A673 (cell line): ENCODE results near the gene UGT1A9. TPM values are rescaled to one million over a fixed set of nuclear protein-coding genes. Genes with fewer than 3 reads are reported as not detected.

Experiments used
- BruUV-seq: library from RNA; stranded (reverse); fragments of 400-500 nt; replicated peaks from 2 replicates; lab custom pipeline; 2021; lab: Mats Ljungman, UMichigan
- CTCF ChIA-PET: fragments of 300-600 bp; sonication (Branson Sonifier 250); formaldehyde crosslinking; loops from one replicate; lab custom pipeline; 2022; ENCODE audit warnings: antibody characterized with exemption; lab: Charles Lee
- POLR2A ChIA-PET: fragments of 300-600 bp; sonication (Branson Sonifier 250); formaldehyde crosslinking; loops from one replicate; lab custom pipeline; 2022; ENCODE audit warnings: antibody characterized with exemption; ENCODE audit not compliant: low non-redundant PET; lab: Charles Lee
- DNase-seq: peaks from one replicate; pipeline ENCODE4 v3.0.0-alpha.2; 2015; ENCODE audit warnings: low spot score
- H3K27ac ChIP-seq: fragments of 200-600 bp; sonication (generic); 2 replicates; pipeline ENCODE4 v1.5.1; 2016; ENCODE audit warnings: mixed run types, low read depth, mild to moderate bottlenecking, mixed read lengths, antibody characterized with exemption, low read length; ENCODE audit not compliant: poor library complexity, severe bottlenecking
- H3K27me3 ChIP-seq: fragments of 200-600 bp; sonication (generic); replicated peaks from 2 replicates; pipeline ENCODE4 v1.6.1; 2017; ENCODE audit warnings: mixed run types, low read depth, mild to moderate bottlenecking, mixed read lengths, antibody characterized with exemption, low read length; ENCODE audit not compliant: insufficient read depth, poor library complexity
- H3K36me3 ChIP-seq: fragments of 200-600 bp; sonication (generic); 2 replicates; pipeline ENCODE4 v1.6.1; 2016; ENCODE audit warnings: mixed run types, mild to moderate bottlenecking, mixed read lengths, antibody characterized with exemption, low read length; ENCODE audit not compliant: insufficient read depth, poor library complexity, severe bottlenecking
- H3K4me1 ChIP-seq: fragments of 200-600 bp; sonication (generic); 2 replicates; pipeline ENCODE4 v1.6.1; 2017; ENCODE audit warnings: mixed run types, mild to moderate bottlenecking, mixed read lengths, antibody characterized with exemption, low read length; ENCODE audit not compliant: insufficient read depth, poor library complexity, severe bottlenecking
- H3K4me3 ChIP-seq: fragments of 200-600 bp; sonication (generic); 2 replicates; pipeline ENCODE4 v1.5.1; 2016; ENCODE audit warnings: low read depth, mixed run types, mild to moderate bottlenecking, mixed read lengths, low read length; ENCODE audit not compliant: poor library complexity, severe bottlenecking
- H3K9me3 ChIP-seq: fragments of 200-600 bp; sonication (generic); 2 replicates; pipeline ENCODE4 v1.6.1; 2016; ENCODE audit warnings: mixed run types, low read depth, mild to moderate bottlenecking, mixed read lengths, antibody characterized with exemption, low read length; ENCODE audit not compliant: poor library complexity, severe bottlenecking
- CTCF ChIP-seq: fragments of 300-800, 200-600 bp; sonication (generic); conservative IDR thresholded peaks from 2 replicates; pipeline ENCODE4 v1.5.1; 2017; ENCODE audit warnings: low read depth, mild to moderate bottlenecking, antibody characterized with exemption, low read length, moderate library complexity, mixed read lengths
- EZH2 ChIP-seq: fragments of 200-600 bp; sonication (generic); IDR thresholded peaks from 2 replicates; pipeline ENCODE4 v1.6.1; 2017; ENCODE audit warnings: borderline replicate concordance, low read depth, mild to moderate bottlenecking, mixed read lengths, antibody characterized with exemption, low read length; ENCODE audit not compliant: poor library complexity, severe bottlenecking
- intact Hi-C: fragments of 100-400 bp; cut with micrococcal nuclease; formaldehyde crosslinking; loops from one replicate; pipeline ENCODE4 v1.10.0; 2022; ENCODE audit not compliant: unreplicated experiment
- total RNA-seq: library from RNA; stranded (reverse); gene quantifications from 2 replicates; pipeline ENCODE4 v1.2.3, GENCODE V29; 2021

Gene UGT1A9
- total RNA-seq, 1 experiment from 2014 or later, result not detected

GRCh38 chr2:233693963-233694362 lies 22.3 kb downstream of the UGT1A9 start:
- intact Hi-C loops, result no loop called here
- no peaks in the 10 kb centered on the region for H3K9me3 ChIP-seq
- no TSS peak for BruUV-seq
- no peak overlapping the region for H3K4me3 ChIP-seq
- no peak overlapping the region for H3K27ac ChIP-seq
- H3K27me3 ChIP-seq, result no peaks in the 10 kb centered on the region
- TF ChIP-seq EZH2 (no peak), CTCF (no peak)
- ChIA-PET CTCF (no interaction called here), POLR2A (no interaction called here)
- no peak for DNase-seq
- no peaks in the 10 kb centered on the region for H3K36me3 ChIP-seq
- no peaks in the 10 kb centered on the region for H3K4me1 ChIP-seq

- Histone ChIP-seq H3K27ac (no peak overlapping the region), H3K27me3 (no peaks in the 10 kb centered on the region), H3K9me3 (peaks cover 8% of the 10 kb centered on the region), H3K36me3 (no peaks in the 10 kb centered on the region), H3K4me1 (peaks cover 9% of the 10 kb centered on the region), H3K4me3 (no peak overlapping the region)
- POLR2A ChIA-PET, result no interaction called here
- intact Hi-C loops, result no loop called here
- no peak for DNase-seq
- CTCF ChIA-PET, result no interaction called here
- no peak for TF ChIP-seq CTCF
- no peak for TF ChIP-seq EZH2
- no TSS peak for BruUV-seq
These were observed 27.0 kb downstream of the UGT1A9 start for GRCh38 chr2:233698740-233699139.

GRCh38 chr2:233699424-233700027 lies 27.8 kb downstream of the UGT1A9 start:
- CTCF ChIA-PET, result no interaction called here
- POLR2A ChIA-PET, result no interaction called here
- H3K4me1 ChIP-seq, result peaks cover 9% of the 10 kb centered on the region
- no peak for DNase-seq
- no peak for TF ChIP-seq EZH2
- TF ChIP-seq CTCF, result no peak
- no peaks in the 10 kb centered on the region for H3K27me3 ChIP-seq
- H3K36me3 ChIP-seq, result no peaks in the 10 kb centered on the region
- H3K27ac ChIP-seq, result peak overlapping the region; percentile 83
- BruUV-seq, result TSS peak; percentile 51
- intact Hi-C loops, result no loop called here
- no peak overlapping the region for H3K4me3 ChIP-seq
- peaks cover 8% of the 10 kb centered on the region for H3K9me3 ChIP-seq
